GM21390 (cell line): Measurements from ENCODE around the gene GIGYF2.

Source experiments
- ATAC-seq: cut with Tn5 transposase; IDR thresholded peaks from one replicate; pipeline ENCODE4 v1.9.1; 2021; ENCODE audit not compliant: unreplicated experiment

The GIGYF2 gene

DNA sequence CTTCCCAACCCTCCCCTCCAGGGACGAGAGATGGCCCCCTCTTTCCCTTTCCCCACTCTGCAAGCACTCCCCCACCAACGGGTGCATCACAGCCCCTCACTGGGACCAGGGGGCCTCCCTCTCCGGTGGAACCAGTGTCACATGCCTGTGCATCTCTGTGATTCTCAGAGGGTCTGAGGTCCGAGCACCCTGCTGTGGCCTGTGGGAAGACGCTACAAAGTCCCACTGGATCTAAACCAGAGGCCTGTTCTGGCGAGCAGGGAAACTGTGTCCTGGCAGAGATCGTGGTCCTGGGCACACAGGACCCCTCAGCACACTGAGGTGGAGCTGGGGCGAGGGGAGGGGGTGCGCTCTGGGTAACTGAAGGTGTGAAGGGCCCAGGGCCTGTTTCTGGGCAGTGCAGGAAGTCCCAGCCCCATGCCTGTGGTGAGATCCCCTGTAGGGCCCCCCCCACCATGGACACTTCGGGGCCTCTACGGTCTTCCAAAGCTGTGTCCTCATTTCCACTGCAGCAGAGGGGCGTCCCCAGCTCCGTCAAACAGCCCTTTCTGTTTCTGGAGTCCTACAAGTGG lies 180.9 kb downstream of the GIGYF2 start:
- no peak for ATAC-seq

GRCh38 chr2:232878855-232879617 lies 181.9 kb downstream of the GIGYF2 start:
- no peak for ATAC-seq

DNA sequence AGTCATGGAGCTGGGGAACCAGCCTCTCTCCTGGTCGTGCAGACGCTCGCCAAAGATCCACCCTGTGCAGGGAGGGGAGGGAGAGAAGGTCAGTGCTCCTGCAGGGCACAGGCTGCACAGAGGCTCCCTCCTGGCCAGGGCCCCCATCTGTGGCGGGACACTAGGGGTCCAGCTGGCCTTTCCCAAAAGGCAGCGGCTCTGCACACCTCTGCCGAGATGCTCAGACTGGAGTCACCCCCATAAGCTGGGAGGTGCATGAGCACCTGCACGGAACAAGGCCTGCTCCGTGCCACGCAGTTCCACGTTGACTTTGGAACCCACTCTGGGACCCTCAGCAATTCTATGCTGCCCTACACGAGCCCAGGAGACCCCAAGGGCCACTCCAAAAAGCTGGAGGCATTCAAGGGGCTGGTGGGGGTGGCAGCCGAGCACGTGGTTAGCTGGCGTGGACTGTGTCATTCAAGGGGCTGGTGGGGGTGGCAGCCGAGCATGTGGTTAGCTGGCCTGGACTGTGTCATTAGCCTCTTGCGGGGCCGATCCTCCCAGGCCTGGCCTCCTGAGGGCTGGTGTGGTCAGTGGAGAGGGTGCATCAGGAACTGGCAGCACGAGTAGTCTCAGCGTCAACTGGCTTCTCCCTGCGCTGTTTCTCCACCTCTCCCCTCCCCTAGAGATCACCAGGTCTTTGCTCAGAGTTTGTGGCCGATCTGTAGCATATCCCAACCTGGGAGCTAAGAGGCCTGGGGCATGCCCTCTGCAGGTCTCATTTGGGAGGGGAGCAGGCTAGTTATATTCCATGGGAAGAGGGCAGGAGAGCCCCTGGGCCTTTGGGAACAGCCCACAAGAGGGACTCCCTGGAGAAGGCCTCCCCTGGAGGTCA lies 182.7 kb downstream of the GIGYF2 start:
- no peak for ATAC-seq

GRCh38 chr2:232880764-232881351 lies 183.7 kb downstream of the GIGYF2 start:
- no peak for ATAC-seq

GRCh38 chr2:232882085-232882484 lies 185.0 kb downstream of the GIGYF2 start:
- ATAC-seq: no peak

DNA sequence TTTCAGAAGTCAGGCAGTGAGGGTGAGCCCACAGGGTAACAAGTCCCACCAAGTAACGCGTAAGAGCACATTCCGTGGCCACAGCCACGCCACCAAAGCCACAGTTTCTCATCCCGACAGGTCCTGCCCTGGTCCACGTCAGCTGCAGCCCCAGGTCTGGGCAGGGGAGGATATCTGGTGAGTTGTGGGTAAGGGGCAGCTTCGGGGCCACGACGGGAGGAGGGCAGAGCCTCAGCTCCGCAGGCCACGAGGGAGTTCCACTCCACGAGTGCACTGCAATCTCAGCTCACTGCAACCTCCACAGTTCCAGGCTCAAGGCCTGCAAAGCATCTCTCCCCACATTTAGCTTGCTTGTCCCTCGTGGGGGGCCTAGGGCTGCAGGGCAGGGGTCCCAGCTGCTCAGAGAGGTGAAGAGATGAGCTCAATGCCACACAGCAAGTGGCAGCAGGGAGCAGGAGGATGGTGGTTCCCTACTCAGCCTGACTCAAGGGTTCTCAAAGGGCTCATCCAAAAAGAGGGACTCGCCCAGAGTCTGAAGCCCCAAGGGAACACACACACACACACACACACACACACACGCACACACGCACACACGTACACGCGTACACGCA lies 185.5 kb downstream of the GIGYF2 start:
- ATAC-seq: no peak

GRCh38 chr2:232883116-232883721 lies 186.1 kb downstream of the GIGYF2 start:
- ATAC-seq: no peak

DNA sequence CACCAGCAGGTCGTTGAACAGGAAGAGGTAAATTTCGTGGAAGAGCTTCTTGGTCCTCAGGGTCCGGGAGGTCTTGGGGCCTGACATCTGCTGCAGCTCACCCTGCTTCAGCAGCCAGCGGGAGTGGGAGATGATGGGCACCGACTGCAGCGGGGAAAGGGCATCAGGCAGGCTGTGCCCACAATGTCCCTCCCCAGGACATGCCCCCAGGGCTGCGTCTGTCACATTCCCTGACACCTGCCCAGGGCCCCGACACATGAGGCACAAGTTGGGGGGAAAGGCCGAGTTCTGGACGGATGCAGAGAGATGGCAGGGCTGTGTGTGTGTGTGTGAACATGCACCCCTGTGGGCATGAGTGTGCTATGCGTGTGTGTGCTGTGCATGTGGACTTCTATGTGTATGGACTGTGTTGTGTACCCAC lies 186.9 kb downstream of the GIGYF2 start:
- no peak for ATAC-seq

GRCh38 chr2:232884549-232885263 lies 187.6 kb downstream of the GIGYF2 start:
- ATAC-seq: no peak

DNA sequence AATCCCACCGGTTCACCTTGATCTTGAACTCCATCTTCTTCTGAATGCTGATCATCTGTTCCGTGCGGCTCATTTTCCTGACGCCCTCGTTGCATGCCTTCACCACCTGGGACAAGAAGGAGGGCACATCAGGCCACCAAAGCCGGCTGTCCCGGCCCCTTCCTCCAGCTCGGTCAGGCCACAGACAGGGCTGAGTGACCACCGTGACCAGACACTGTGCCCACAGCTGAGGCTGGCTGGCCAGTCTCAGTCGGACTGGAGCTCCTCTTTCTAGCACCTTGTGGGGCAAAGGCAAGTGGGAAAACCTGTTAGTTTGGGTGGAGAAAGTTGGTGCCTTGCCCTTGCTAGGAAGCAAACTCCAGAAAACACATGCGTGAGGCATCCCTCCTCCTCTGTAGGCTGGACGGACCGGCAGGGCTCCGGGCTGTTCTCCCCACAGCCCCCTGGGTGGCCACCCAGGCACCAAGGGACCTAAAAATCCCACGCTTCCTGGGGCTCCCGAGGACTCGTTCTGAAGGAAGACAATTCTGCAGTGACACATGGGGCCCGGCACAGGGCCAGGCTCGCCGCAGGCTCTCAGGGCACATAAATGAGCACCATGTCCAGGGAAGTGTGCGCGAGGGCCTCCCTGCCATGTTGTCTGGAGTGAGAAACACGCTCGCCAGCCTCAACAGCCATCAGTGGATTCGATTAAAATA lies 188.3 kb downstream of the GIGYF2 start:
- ATAC-seq: no peak

DNA sequence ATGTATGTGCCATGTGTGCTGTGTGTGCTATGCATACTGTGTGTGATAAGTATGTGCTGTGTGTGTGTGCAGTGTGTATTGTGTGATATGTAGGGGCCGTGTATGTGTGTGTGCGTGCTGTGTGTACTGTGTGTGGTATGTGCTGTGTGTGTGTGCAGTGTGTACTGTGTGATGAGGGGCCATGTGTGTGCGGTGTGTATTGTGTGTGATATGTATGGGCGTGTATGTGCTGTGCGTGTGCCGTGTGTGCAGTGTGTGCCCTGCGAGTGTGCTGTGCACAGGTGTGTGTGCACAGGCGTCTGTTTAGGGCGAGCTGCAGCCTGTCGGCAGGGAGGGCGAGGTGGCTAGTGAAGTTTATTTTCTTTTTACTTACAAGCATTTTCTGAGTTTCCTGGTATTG lies 189.0 kb downstream of the GIGYF2 start:
- no peak for ATAC-seq

DNA sequence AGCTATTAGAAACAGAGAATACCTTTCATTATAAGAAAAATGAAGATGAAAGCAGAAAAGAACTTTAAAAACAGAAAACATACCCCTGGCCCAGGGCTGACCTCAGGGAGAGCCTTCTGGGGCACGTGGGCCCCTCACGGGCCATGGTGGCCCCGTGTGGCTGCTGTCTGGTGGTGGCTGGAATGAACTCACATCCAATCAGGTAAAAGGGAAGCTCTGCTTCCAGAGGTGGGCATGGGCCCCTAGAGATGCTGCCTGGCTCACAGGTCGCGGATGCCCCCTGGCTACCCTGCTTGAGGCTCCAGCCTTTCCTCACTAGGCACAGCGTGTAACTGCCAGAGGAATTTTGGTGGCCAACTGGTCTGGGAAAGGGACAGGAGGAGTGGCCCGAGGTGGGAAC lies 189.5 kb downstream of the GIGYF2 start:
- no peak for ATAC-seq

GRCh38 chr2:232887171-232887850 lies 190.2 kb downstream of the GIGYF2 start:
- no peak for ATAC-seq

DNA sequence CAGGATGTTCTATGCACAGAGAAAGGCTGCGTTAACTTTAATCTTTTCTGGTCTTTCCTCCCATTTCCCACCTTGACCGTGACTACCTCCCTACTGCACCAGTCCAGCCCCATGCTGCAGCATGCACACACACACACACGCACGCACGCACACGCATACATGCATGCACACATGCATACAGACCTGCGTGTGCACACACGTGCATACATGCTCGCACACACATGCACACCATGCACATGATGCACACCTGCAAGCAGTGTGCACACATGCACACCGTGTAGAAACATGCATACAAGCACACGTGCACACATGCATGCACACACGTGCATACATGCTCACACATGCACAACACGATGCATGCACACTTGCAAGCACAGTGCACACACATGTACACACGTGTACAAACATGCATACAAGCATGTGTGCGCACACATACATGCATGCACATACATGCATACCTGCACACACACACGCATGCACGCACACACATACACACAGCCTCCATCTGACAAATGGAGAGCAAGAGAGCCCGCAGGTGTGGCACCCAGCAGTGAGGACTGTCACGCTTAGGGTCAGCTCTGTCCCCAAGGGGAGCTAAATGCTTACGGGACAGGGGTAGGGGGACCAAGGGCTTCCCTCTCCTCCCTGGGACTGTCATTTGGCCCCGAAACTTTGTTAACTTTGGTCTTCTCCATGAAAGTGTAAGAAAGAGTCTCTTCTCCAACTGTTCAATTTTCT lies 191.1 kb downstream of the GIGYF2 start:
- ATAC-seq: no peak

DNA sequence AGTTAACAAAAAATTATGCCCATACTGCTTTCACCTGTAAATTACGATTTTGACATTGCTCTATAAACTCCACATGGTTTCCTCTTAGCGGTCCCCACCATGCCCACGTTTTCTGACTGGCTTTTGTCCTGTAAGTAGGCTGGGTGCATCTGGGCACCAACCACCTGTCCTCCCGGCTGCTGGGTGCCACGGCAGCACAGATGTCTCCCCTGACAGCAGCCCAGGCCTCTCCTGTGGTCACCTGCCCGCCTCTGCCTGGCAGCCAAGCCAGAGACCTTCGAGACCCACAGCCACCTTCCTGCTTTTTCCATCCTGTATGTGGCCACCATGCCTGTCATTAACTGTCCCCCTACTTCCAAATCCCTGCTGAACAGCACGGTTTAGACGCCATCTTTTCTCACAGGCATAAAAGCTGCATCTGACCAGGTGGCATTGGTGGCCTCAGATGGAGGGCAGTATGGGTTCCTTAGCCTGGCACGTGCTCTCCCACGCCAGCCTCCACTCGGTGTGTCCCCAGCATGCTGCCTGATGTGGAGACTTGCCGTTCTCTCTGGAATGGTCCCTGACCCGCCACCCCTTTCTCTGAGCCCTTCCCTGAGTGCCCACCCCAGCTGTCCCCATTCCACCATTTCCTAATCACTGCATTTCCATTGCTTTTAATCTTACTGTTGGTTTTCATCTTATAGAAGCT lies 191.9 kb downstream of the GIGYF2 start:
- no peak for ATAC-seq

GRCh38 chr2:232889876-232890401 lies 192.8 kb downstream of the GIGYF2 start:
- no peak for ATAC-seq

DNA sequence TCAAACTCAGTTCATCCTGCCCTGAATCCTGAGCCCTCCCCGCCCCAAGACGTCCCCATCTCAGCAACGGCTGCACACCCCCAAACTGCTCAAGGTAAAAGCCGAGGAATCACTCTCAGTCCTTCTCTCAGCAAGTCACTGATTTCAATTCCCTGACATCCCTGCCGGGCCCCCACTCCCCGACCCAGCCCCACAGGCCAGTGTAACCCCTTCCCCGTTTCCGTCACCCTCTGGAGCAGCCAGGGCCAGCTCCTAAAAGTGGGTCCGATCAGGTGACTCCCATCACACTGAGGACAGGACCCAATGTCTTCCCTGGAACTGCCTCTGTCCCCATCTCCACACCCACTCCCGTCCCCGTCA lies 193.4 kb downstream of the GIGYF2 start:
- ATAC-seq: no peak
